HepG2 (cell line): ENCODE data around the gene STXBP4. TPM values are rescaled to one million over a fixed set of nuclear protein-coding genes. Genes with fewer than 3 reads are reported as not detected.

Source experiments
- AHDC1 ChIP-seq: sonication (generic); formaldehyde crosslinking; IDR thresholded peaks from 2 replicates; pipeline ENCODE4 v1.5.1; 2020; ENCODE audit warnings: mild to moderate bottlenecking, missing genetic modification reagents, borderline replicate concordance
- CREBL2 ChIP-seq: sonication (generic); formaldehyde crosslinking; IDR thresholded peaks from 2 replicates; pipeline ENCODE4 v1.8.1; 2023; ENCODE audit warnings: missing genetic modification reagents, mild to moderate bottlenecking, borderline replicate concordance
- KLF16 ChIP-seq, 2 experiments: sonication (generic) in 1 of 2; formaldehyde crosslinking in 1 of 2; IDR thresholded peaks; 2 replicates each; pipeline versions ENCODE4 v1.6.1 to v1.8.0; 2016 to 2023; ENCODE audit warnings: missing genetic modification reagents in 2 of 2, missing compliant biosample characterization in 1 of 2
- MED13 ChIP-seq: sonication (generic); formaldehyde crosslinking; IDR thresholded peaks from 2 replicates; pipeline ENCODE4 v1.5.0; 2020; ENCODE audit warnings: missing genetic modification reagents
- PATZ1 ChIP-seq: sonication (generic); formaldehyde crosslinking; IDR thresholded peaks from 2 replicates; pipeline ENCODE4 v1.4.0; 2020; ENCODE audit warnings: missing genetic modification reagents
- SNAPC4 ChIP-seq: sonication (generic); formaldehyde crosslinking; IDR thresholded peaks from 2 replicates; pipeline ENCODE4 v1.4.0; 2020; ENCODE audit warnings: mild to moderate bottlenecking, missing genetic modification reagents
- THAP11 ChIP-seq: IDR thresholded peaks from 2 replicates; pipeline ENCODE4 v1.6.1; 2016; ENCODE audit warnings: missing biosample characterization, missing genetic modification reagents
- ZBTB21 ChIP-seq: sonication (generic); formaldehyde crosslinking; IDR thresholded peaks from 2 replicates; pipeline ENCODE4 v1.4.0; 2020; ENCODE audit warnings: missing genetic modification reagents
- ZFP36L2 ChIP-seq: sonication (generic); formaldehyde crosslinking; IDR thresholded peaks from 2 replicates; pipeline ENCODE4 v1.4.0; 2020; ENCODE audit warnings: missing genetic modification reagents
- ZNF512 ChIP-seq: sonication (generic); formaldehyde crosslinking; IDR thresholded peaks from 2 replicates; pipeline ENCODE4 v1.4.0; 2020; ENCODE audit warnings: mild to moderate bottlenecking, missing genetic modification reagents
- ZNF709 ChIP-seq: sonication (generic); formaldehyde crosslinking; IDR thresholded peaks from 2 replicates; pipeline ENCODE4 v1.5.0; 2020; ENCODE audit warnings: mild to moderate bottlenecking, missing genetic modification reagents
- polyA plus RNA-seq, 8 experiments: library from polyadenylated mRNA; depleted of rRNA in 3 of 8; stranded (reverse) in 7 of 8; unstranded in 1 of 8; fragments of >200 nt; fragmentation: Illumina TruSeq in 4 of 8; extraction: Trizol in 4 of 8; gene quantifications; 2 replicates each; pipeline versions ENCODE4 v1.2.1 to v1.2.3, GENCODE V29; 2011 to 2016; ENCODE audit warnings: low read depth in 4 of 8, missing spikeins in 1 of 8, mixed read lengths in 1 of 8; ENCODE audit not compliant: insufficient read depth in 1 of 8
- total RNA-seq, 5 experiments: library from RNA; depleted of rRNA; stranded (reverse); fragments of >200 nt; fragmentation: Illumina TruSeq; extraction: Trizol; gene quantifications; 2 replicates each; pipeline ENCODE4 v1.2.3, GENCODE V29; 2016; ENCODE audit warnings: low read depth in 1 of 5

Gene STXBP4
- total and polyA plus RNA-seq, 2 of the 13 experiments (the other 11 are each of a cell fraction or from before 2014, with no cell fraction given), result 8.5 to 36.1 TPM

GRCh38 chr17:54969658-54970572, 1.4 kb downstream of the STXBP4 start (continued):
- TF ChIP-seq KLF16 (CRISPR knock-in tag; IDR thresholded peaks at IDR 0.05) (0 out of 4 replicates have a peak, but pooled peaks of 1 of the 2 experiments have one; percentile 37), ZNF512 (no peak), ZFP36L2 (CRISPR knock-in tag) (no peak), CREBL2 (CRISPR knock-in tag) (no peak), PATZ1 (CRISPR knock-in tag) (peak; percentile 35; the same call in 1 of the 2 replicates), ZNF709 (CRISPR knock-in tag) (0 out of 2 replicates have a peak, but pooled peaks have one; percentile 35), AHDC1 (CRISPR knock-in tag) (0 out of 2 replicates have a peak, but pooled peaks have one; percentile 17), SNAPC4 (CRISPR knock-in tag) (no peak), THAP11 (CRISPR knock-in tag) (0 out of 2 replicates have a peak, but pooled peaks have one; percentile 32), MED13 (CRISPR knock-in tag) (no peak), ZBTB21 (no peak)
